GM18520 (cell line): ENCODE data around the gene DOK4.

ENCODE experiments used
- ATAC-seq: cut with Tn5 transposase; IDR thresholded peaks from one replicate; pipeline ENCODE4 v1.9.1; 2021; ENCODE audit not compliant: unreplicated experiment

The DOK4 gene

GRCh38 chr16:57519796-57520360, 33.6 kb upstream of the DOK4 start:
- peak; percentile 45 for ATAC-seq

- no peak for ATAC-seq
Observed at GRCh38 chr16:57518922-57519321, 32.6 kb upstream of the DOK4 start.

GRCh38 chr16:57518520-57518919, 32.2 kb upstream of the DOK4 start:
- no peak for ATAC-seq

- no peak for ATAC-seq
Observed at GRCh38 chr16:57517397-57518367, 31.4 kb upstream of the DOK4 start.

- no peak for ATAC-seq
Observed at GRCh38 chr16:57516773-57517172, 30.5 kb upstream of the DOK4 start.

- ATAC-seq = no peak
Observed at GRCh38 chr16:57516176-57516725, 30.0 kb upstream of the DOK4 start.

GRCh38 chr16:57514791-57515600, 28.7 kb upstream of the DOK4 start:
- no peak for ATAC-seq

- no peak for ATAC-seq
Observed at GRCh38 chr16:57514371-57514770, 28.1 kb upstream of the DOK4 start.

- ATAC-seq = no peak
Observed at GRCh38 chr16:57513371-57514102, 27.2 kb upstream of the DOK4 start.

GRCh38 chr16:57512296-57513001, 26.2 kb upstream of the DOK4 start:
- no peak for ATAC-seq

GRCh38 chr16:57510016-57510871, 24.0 kb upstream of the DOK4 start:
- no peak for ATAC-seq

- no peak for ATAC-seq
Observed at GRCh38 chr16:57509231-57509923, 23.1 kb upstream of the DOK4 start.

GRCh38 chr16:57508035-57508425, 21.7 kb upstream of the DOK4 start:
- no peak for ATAC-seq

GRCh38 chr16:57507136-57508034, 21.1 kb upstream of the DOK4 start:
- no peak for ATAC-seq

GRCh38 chr16:57505169-57505568, 18.9 kb upstream of the DOK4 start:
- ATAC-seq = no peak

GRCh38 chr16:57504491-57504890, 18.2 kb upstream of the DOK4 start:
- no peak for ATAC-seq

- ATAC-seq = no peak
Observed at GRCh38 chr16:57504001-57504400, 17.7 kb upstream of the DOK4 start.
